Loucy (cell line): Measurements from ENCODE around the gene CENPI.

Experiments
- EZH2phosphoT487 ChIP-seq: fragments of 200-600 bp; IDR thresholded peaks from 2 replicates; pipeline ENCODE4 v1.6.1; 2018; ENCODE audit warnings: antibody characterized with exemption, mild to moderate bottlenecking, moderate library complexity, borderline replicate concordance
- TF ChIP-seq, protein P1 (sequence below): fragments of 200-600 bp; sonication (generic); conservative IDR thresholded peaks from 2 replicates; pipeline ENCODE4 v1.5.1; 2014; ENCODE audit warnings: mild to moderate bottlenecking, antibody characterized with exemption, low read length

DNA sequence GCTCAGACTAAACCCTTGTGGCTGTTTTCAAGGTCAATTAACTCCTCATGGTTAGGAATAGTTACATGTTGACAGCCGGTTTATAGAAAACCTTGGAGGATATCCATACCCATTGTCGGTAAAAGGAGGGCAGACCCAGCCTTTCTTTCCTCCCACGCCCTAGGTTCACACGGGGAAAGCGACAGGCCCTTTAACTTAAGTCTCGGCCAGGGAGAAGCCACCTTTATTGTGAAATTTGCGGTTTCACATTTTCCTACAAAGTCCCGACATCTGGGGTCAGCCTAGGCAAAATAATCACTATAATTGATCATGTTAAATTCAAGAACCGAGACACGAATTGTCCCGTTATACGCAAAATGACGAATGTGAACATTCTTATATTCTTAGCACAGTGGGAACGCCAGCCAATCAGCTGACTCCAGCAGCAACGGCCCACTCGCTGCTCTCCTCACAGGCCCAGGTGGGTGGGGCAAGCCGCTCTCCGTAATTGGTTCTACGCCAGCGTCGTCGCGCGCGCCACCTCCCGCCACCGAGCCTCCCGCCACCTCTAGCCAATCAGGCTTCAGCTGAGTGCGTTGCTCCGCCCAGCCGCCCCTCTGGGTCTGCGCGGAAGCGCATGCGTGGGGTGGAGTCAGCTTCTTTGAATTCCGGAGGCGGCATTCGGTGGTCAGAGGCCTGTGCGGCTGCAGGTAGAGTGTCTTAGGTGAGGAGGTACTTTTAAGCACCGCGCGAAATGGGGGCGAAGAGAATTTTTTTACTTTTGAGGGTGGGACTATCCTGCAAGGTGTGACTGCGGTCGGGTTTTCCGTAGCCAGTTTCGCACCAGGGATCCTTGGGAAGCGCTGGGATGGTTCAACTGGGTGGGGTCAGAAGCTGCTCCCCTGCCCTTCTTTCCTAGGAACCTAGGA is at the start of gene CENPI:
- TF ChIP-seq, protein P1, sequence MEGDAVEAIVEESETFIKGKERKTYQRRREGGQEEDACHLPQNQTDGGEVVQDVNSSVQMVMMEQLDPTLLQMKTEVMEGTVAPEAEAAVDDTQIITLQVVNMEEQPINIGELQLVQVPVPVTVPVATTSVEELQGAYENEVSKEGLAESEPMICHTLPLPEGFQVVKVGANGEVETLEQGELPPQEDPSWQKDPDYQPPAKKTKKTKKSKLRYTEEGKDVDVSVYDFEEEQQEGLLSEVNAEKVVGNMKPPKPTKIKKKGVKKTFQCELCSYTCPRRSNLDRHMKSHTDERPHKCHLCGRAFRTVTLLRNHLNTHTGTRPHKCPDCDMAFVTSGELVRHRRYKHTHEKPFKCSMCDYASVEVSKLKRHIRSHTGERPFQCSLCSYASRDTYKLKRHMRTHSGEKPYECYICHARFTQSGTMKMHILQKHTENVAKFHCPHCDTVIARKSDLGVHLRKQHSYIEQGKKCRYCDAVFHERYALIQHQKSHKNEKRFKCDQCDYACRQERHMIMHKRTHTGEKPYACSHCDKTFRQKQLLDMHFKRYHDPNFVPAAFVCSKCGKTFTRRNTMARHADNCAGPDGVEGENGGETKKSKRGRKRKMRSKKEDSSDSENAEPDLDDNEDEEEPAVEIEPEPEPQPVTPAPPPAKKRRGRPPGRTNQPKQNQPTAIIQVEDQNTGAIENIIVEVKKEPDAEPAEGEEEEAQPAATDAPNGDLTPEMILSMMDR, result no peak
- no peak for TF ChIP-seq EZH2phosphoT487
